IMR-90 (cell line): Measurements from ENCODE around the gene MYCBP2. TPM values are rescaled to one million over a fixed set of nuclear protein-coding genes. Genes with fewer than 3 reads are reported as not detected.

Source experiments
- ATAC-seq: fragments of 200-7000 bp; cut with Tn5 transposase; 2 replicates; pipeline ENCODE4 v1.9.1; 2020; ENCODE audit warnings: low read depth, mild to moderate bottlenecking, moderate library complexity
- BruUV-seq: library from RNA; stranded (reverse); fragments of 400-500 nt; replicated peaks from 2 replicates; lab custom pipeline; 2021; lab: Mats Ljungman, UMichigan
- CTCF ChIA-PET: fragments of 300-600 bp; formaldehyde crosslinking; extraction: SDS; loops from one replicate; lab custom pipeline; 2021; ENCODE audit warnings: antibody characterized with exemption; lab: Yijun Ruan, JAX
- POLR2A ChIA-PET: fragments of 300-600 bp; sonication (Branson Sonifier 250); formaldehyde crosslinking; loops from one replicate; lab custom pipeline; 2022; ENCODE audit warnings: antibody characterized with exemption; ENCODE audit not compliant: unreplicated experiment; lab: Charles Lee
- DNase-seq: peaks from one replicate; pipeline ENCODE4 v3.0.0; 2013
- H2AFZ ChIP-seq: replicated peaks from 2 replicates; pipeline ENCODE3; 2013; ENCODE audit warnings: low read length, mild to moderate bottlenecking; ENCODE audit not compliant: poor library complexity
- H2AK5ac ChIP-seq: 2 replicates; pipeline ENCODE4 v1.6.1; 2013; ENCODE audit warnings: low read depth, low read length, inconsistent platforms
- H2AK9ac ChIP-seq: replicated peaks from 2 replicates; pipeline ENCODE3; 2013; ENCODE audit warnings: mild to moderate bottlenecking, low read depth, low read length, moderate library complexity; ENCODE audit not compliant: poor library complexity
- H2BK120ac ChIP-seq: 2 replicates; pipeline ENCODE4 v1.6.1; 2013; ENCODE audit warnings: low read depth, low read length, inconsistent platforms
- H2BK15ac ChIP-seq: 3 replicates; pipeline ENCODE4 v1.6.1; 2013; ENCODE audit warnings: low read depth, low read length, inconsistent platforms
- H2BK20ac ChIP-seq: 2 replicates; pipeline ENCODE4 v1.6.1; 2013; ENCODE audit warnings: low read depth, mild to moderate bottlenecking, inconsistent platforms, low read length, moderate library complexity
- H2BK5ac ChIP-seq: 2 replicates; pipeline ENCODE4 v1.6.1; 2013; ENCODE audit warnings: mild to moderate bottlenecking, low read depth, low read length, inconsistent platforms; ENCODE audit not compliant: poor library complexity, severe bottlenecking
- H3K14ac ChIP-seq: replicated peaks from 2 replicates; pipeline ENCODE4 v1.6.1; 2013; ENCODE audit warnings: low read depth, low read length, inconsistent platforms
- H3K18ac ChIP-seq: 2 replicates; pipeline ENCODE4 v1.6.1; 2013; ENCODE audit warnings: low read depth, low read length, control low read depth
- H3K23ac ChIP-seq: 2 replicates; pipeline ENCODE4 v1.6.1; 2013; ENCODE audit warnings: low read depth, low read length, inconsistent platforms
- H3K27ac ChIP-seq: 2 replicates; pipeline ENCODE4 v1.5.1; 2013; ENCODE audit warnings: mild to moderate bottlenecking, control low read depth, low read length; ENCODE audit not compliant: insufficient read depth
- H3K27me3 ChIP-seq: 2 replicates; pipeline ENCODE4 v1.6.1; 2013; ENCODE audit warnings: low read length; ENCODE audit not compliant: control insufficient read depth, insufficient read depth
- H3K36me3 ChIP-seq: 2 replicates; pipeline ENCODE4 v1.6.1; 2013; ENCODE audit warnings: low read length, mixed read lengths; ENCODE audit not compliant: control insufficient read depth, insufficient read depth
- H3K4ac ChIP-seq: 2 replicates; pipeline ENCODE4 v1.6.1; 2013; ENCODE audit warnings: low read depth, low read length, inconsistent platforms
- H3K4me1 ChIP-seq: 2 replicates; pipeline ENCODE4 v1.6.1; 2013; ENCODE audit warnings: low read length, mixed read lengths; ENCODE audit not compliant: control insufficient read depth, insufficient read depth
- H3K4me2 ChIP-seq: 2 replicates; pipeline ENCODE4 v1.6.1; 2013; ENCODE audit warnings: low read depth, mild to moderate bottlenecking, control low read depth, low read length, moderate library complexity
- H3K4me3 ChIP-seq: 2 replicates; pipeline ENCODE4 v1.5.1; 2013; ENCODE audit warnings: low read depth, mild to moderate bottlenecking, control low read depth, low read length, moderate library complexity; ENCODE audit not compliant: insufficient read depth
- H3K56ac ChIP-seq: 2 replicates; pipeline ENCODE4 v1.6.1; 2013; ENCODE audit warnings: low read length, inconsistent platforms; ENCODE audit not compliant: insufficient read depth; ENCODE audit errors: extremely low read depth
- H3K79me1 ChIP-seq, 2 experiments: 2 replicates each; pipeline ENCODE4 v1.6.1; 2013; ENCODE audit warnings: low read length in 2 of 2, inconsistent platforms in 1 of 2, low read depth in 1 of 2
- H3K9ac ChIP-seq: 2 replicates; pipeline ENCODE4 v1.6.1; 2013; ENCODE audit warnings: low read depth, low read length, control low read depth
- H3K9me1 ChIP-seq: 2 replicates; pipeline ENCODE4 v1.6.1; 2013; ENCODE audit warnings: low read length, inconsistent platforms; ENCODE audit not compliant: insufficient read depth
- H3K9me3 ChIP-seq: 2 replicates; pipeline ENCODE4 v1.6.1; 2013; ENCODE audit warnings: low read length; ENCODE audit not compliant: control insufficient read depth, insufficient read depth
- H4K20me1 ChIP-seq: 2 replicates; pipeline ENCODE4 v1.6.1; 2013; ENCODE audit warnings: low read length, inconsistent platforms; ENCODE audit not compliant: insufficient read depth
- H4K5ac ChIP-seq: 2 replicates; pipeline ENCODE4 v1.6.1; 2013; ENCODE audit warnings: mild to moderate bottlenecking, low read depth, low read length, control low read depth
- H4K8ac ChIP-seq, 2 experiments: 2 replicates each; pipeline ENCODE4 v1.6.1; 2013; ENCODE audit warnings: low read depth in 2 of 2, low read length in 2 of 2, control low read depth in 1 of 2, inconsistent platforms in 1 of 2
- H4K91ac ChIP-seq: 2 replicates; pipeline ENCODE4 v1.6.1; 2013; ENCODE audit warnings: low read depth, low read length, inconsistent platforms; ENCODE audit not compliant: insufficient read depth
- BHLHE40 ChIP-seq: fragments of 150-350 bp; IDR thresholded peaks from 2 replicates; pipeline ENCODE4 v1.6.1; 2016; ENCODE audit warnings: mild to moderate bottlenecking, low read depth, low read length
- CHD1 ChIP-seq: IDR thresholded peaks from 2 replicates; pipeline ENCODE4 v1.6.1; 2012; ENCODE audit warnings: low read depth, low read length, improper control_type of control experiment
- FOS ChIP-seq: fragments of 150-350 bp; IDR thresholded peaks from 2 replicates; pipeline ENCODE4 v1.6.1; 2016; ENCODE audit warnings: low read depth, low read length
- MAZ ChIP-seq: IDR thresholded peaks from 2 replicates; pipeline ENCODE4 v1.6.1; 2012; ENCODE audit warnings: low read depth, mild to moderate bottlenecking, low read length, improper control_type of control experiment, moderate library complexity, borderline replicate concordance
- NFE2L2 ChIP-seq: fragments of 150-350 bp; IDR thresholded peaks from 2 replicates; pipeline ENCODE4 v1.6.1; 2016; ENCODE audit warnings: low read depth, mild to moderate bottlenecking, low read length
- RAD21 ChIP-seq: IDR thresholded peaks from 2 replicates; pipeline ENCODE4 v1.6.1; 2012; ENCODE audit warnings: low read length, improper control_type of control experiment
- RCOR1 ChIP-seq: IDR thresholded peaks from 2 replicates; pipeline ENCODE4 v1.6.1; 2012; ENCODE audit warnings: mild to moderate bottlenecking, low read length, improper control_type of control experiment; ENCODE audit not compliant: insufficient replicate concordance
- RFX5 ChIP-seq: IDR thresholded peaks from 2 replicates; pipeline ENCODE4 v1.8.0; 2012; ENCODE audit warnings: low read depth, mild to moderate bottlenecking, low read length, moderate library complexity
- SMC3 ChIP-seq: fragments of 150-350 bp; IDR thresholded peaks from 2 replicates; pipeline ENCODE4 v1.6.1; 2016; ENCODE audit warnings: low read depth, mild to moderate bottlenecking, antibody characterized with exemption, low read length, moderate library complexity
- WGBS, 2 experiments: methylation state at CpG; one replicate each; pipeline versions ENCODE4 v1.1.5 to v1.1.7; 2013; ENCODE audit warnings: missing lambda C conversion rate in 2 of 2; ENCODE audit not compliant: insufficient read length in 1 of 2; ENCODE audit errors: extremely low coverage in 2 of 2; 5-methylcytosine and 5-hydroxymethylcytosine counted together
- dilution Hi-C: fragments of 300-500 bp; cut with HindIII; formaldehyde crosslinking; loops from one replicate; pipeline ENCODE4 v1.14.3; 2018; ENCODE audit warnings: low sequenced_read_pairs; ENCODE audit not compliant: unreplicated experiment
- in situ Hi-C: fragments of 300-500 bp; cut with MboI; formaldehyde crosslinking; loops from 3 replicates; pipeline ENCODE4 v1.14.3; 2019; ENCODE audit warnings: low sequenced_read_pairs, inconsistent platforms, mixed read lengths
- intact Hi-C: fragments of 100-400 bp; cut with micrococcal nuclease; formaldehyde crosslinking; loops from 2 replicates; pipeline ENCODE4 v1.10.0; 2022
- polyA plus RNA-seq, 3 experiments: library from polyadenylated mRNA; depleted of rRNA; stranded (reverse); fragments of >200 nt; gene quantifications; 2 replicates each; pipeline ENCODE4 v1.2.3, GENCODE V29; 2012; ENCODE audit warnings: low replicate concordance in 1 of 3
- total RNA-seq: library from RNA; depleted of rRNA; stranded (reverse); fragments of >200 nt; gene quantifications from 2 replicates; pipeline ENCODE4 v1.2.3, GENCODE V29; 2012
- TF ChIP-seq, protein P1 (sequence below): fragments of 150-350 bp; IDR thresholded peaks from 2 replicates; pipeline ENCODE4 v1.6.1; 2017; ENCODE audit warnings: mild to moderate bottlenecking, antibody characterized with exemption, low read length, low read depth
- TF ChIP-seq, protein P2 (sequence below): conservative IDR thresholded peaks from 2 replicates; pipeline ENCODE4 v1.5.1; 2012; ENCODE audit warnings: mild to moderate bottlenecking, low read depth, low read length, improper control_type of control experiment

MYCBP2 gene
- total and polyA plus RNA-seq, 2 of the 4 experiments (the other 2 are of a cell fraction), result 20.1 to 43.2 TPM

DNA sequence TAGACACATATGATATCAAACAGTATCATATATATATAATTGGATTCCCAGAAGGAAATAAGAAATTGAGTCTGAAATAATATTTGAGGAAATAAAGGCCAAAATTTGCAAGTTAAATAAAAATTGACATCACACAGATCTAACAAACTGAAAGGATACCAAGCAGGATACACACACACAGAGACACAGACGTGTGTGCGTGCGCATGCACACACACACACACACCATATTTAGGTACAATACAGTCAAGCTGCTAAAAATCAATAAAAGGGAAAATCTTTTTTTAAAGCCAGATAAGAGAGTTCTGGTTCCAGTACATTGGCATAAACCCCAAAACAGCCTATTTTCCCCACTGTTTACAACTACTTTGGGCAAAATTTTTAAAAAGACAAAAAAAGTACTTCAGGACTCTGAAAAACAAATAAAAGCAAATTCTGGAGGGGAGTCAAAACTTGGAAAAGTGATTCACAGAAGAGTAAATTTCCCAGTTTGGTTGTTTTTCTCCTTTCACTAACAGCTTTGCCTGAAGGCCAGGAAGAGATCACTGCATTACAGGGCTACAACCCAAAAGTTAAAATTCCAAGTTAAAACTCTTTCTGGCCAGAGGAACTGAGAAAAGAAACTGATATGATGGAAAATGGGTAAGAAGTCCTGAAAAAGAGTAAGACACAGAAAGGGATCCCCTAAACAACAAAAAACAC, 16.2 kb downstream of the MYCBP2 start:
- H2BK15ac ChIP-seq, result no peak overlapping the region; the same call in 2 of the 3 replicates
- H3K4me2 ChIP-seq, result peak overlapping the region; percentile 40; the same call in 1 of the 2 replicates
- no peaks in the 10 kb centered on the region for H3K36me3 ChIP-seq
- no peaks in the 10 kb centered on the region for H3K9me3 ChIP-seq
- CTCF ChIA-PET, result no interaction called here
- H3K4me1 ChIP-seq, result peaks cover 12% of the 10 kb centered on the region; the same call in 1 of the 2 replicates
- H2BK5ac ChIP-seq, result no peak overlapping the region
- H4K91ac ChIP-seq, result no peak overlapping the region
- no peak overlapping the region for H3K18ac ChIP-seq
- POLR2A ChIA-PET, result no interaction called here
- peak overlapping the region; percentile 44; the same call in 1 of the 2 replicates for H3K27ac ChIP-seq
- no peak overlapping the region for H4K5ac ChIP-seq
- H4K8ac ChIP-seq, result no peak overlapping the region; a peak in 1 of 4 replicates
- no peak overlapping the region for H3K4ac ChIP-seq
- H3K23ac ChIP-seq, result no peak overlapping the region
- WGBS, 2 experiments, result no CpG with 5 or more reads among the region's 3 CpGs
- no peak overlapping the region for H3K9ac ChIP-seq
- in situ Hi-C loops, result no loop called here
- H3K9me1 ChIP-seq, result peaks cover 4% of the 10 kb centered on the region
- H2AK5ac ChIP-seq, result no peak overlapping the region
- peaks cover 21 to 64% of the 10 kb centered on the region in 2 experiments for H3K79me1 ChIP-seq
- H3K56ac ChIP-seq, result no peak overlapping the region
- BruUV-seq, result no TSS peak
- H2AFZ ChIP-seq, result no peak overlapping the region
- H3K27me3 ChIP-seq, result no peaks in the 10 kb centered on the region
- intact Hi-C loops, result no loop called here
- TF ChIP-seq SMC3 (no peak), FOS (no peak), BHLHE40 (no peak), RFX5 (no peak), MAZ (no peak), CHD1 (no peak), RAD21 (no peak), NFE2L2 (no peak), RCOR1 (no peak)
- TF ChIP-seq, protein P1, sequence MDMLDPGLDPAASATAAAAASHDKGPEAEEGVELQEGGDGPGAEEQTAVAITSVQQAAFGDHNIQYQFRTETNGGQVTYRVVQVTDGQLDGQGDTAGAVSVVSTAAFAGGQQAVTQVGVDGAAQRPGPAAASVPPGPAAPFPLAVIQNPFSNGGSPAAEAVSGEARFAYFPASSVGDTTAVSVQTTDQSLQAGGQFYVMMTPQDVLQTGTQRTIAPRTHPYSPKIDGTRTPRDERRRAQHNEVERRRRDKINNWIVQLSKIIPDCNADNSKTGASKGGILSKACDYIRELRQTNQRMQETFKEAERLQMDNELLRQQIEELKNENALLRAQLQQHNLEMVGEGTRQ, result no peak
- TF ChIP-seq, protein P2, sequence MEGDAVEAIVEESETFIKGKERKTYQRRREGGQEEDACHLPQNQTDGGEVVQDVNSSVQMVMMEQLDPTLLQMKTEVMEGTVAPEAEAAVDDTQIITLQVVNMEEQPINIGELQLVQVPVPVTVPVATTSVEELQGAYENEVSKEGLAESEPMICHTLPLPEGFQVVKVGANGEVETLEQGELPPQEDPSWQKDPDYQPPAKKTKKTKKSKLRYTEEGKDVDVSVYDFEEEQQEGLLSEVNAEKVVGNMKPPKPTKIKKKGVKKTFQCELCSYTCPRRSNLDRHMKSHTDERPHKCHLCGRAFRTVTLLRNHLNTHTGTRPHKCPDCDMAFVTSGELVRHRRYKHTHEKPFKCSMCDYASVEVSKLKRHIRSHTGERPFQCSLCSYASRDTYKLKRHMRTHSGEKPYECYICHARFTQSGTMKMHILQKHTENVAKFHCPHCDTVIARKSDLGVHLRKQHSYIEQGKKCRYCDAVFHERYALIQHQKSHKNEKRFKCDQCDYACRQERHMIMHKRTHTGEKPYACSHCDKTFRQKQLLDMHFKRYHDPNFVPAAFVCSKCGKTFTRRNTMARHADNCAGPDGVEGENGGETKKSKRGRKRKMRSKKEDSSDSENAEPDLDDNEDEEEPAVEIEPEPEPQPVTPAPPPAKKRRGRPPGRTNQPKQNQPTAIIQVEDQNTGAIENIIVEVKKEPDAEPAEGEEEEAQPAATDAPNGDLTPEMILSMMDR, result no peak
- ATAC-seq (peak; percentile 24; the same call in 1 of the 2 replicates), DNase-seq (no peak)
- peak overlapping the region; percentile 64; the same call in 1 of the 2 replicates for H3K14ac ChIP-seq
- no peak overlapping the region for H3K4me3 ChIP-seq
- no peak overlapping the region for H2BK120ac ChIP-seq
- dilution Hi-C loops, result no loop called here
- no peak overlapping the region for H2AK9ac ChIP-seq
- peaks cover 18% of the 10 kb centered on the region; the same call in 1 of the 2 replicates for H4K20me1 ChIP-seq
- no peak overlapping the region for H2BK20ac ChIP-seq
